ENCODE results near the gene TARS2.

The TARS2 gene

GRCh38 chr1:150511551-150511950 lies 24.3 kb downstream of the TARS2 start:
- no peak for DNase-seq

DNA sequence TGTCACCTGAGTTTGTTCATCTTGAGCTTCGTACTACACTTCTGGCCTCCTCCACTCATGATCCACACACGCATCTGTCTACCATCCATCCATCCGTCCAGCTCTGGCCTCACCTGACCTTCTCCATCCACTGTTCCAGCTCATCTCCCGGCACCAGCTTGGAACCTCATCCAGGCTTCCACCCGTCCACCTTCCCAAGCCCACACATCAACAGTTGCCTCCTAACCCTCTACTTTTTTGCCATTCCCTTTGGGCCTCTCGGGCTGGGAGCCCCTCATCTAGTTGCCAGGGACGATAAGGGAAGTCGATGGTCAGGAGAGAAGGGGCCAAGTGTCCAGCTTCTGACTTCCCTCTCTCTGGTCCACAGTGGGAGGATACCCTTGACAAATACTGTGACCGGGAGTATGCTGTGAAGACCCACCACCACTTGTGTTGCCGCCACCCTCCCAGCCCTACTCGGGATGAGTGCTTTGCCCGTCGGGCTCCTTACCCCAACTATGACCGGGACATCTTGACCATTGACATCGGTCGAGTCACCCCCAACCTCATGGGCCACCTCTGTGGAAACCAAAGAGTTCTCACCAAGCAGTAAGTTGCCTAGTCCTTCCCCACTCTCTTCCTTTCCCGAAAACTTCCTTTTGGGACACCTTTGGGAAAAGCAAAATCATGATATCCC lies 24.9 kb downstream of the TARS2 start:
- no peak for DNase-seq

DNA sequence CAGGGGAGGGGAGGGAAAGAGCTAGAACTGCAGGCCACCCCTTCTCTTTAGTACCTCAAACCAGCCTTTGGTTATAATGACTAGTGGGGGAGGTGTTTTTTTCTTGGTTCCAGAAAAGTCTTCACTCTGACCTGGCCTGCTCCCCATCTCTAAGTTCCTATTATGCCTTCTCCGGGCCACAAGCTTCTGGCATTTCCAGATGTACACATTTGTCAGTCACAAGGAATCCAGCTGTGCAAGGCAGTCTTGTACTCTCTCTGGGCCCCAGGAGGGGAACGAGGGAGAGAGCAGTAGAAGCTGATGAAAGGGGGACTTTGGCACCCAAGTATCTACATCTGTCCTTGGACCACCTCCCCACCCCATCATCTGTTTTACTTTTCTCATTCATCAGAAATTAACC lies 25.6 kb downstream of the TARS2 start:
- no peak for DNase-seq

GRCh38 chr1:150513351-150513791 lies 26.2 kb downstream of the TARS2 start:
- no peak for DNase-seq

DNA sequence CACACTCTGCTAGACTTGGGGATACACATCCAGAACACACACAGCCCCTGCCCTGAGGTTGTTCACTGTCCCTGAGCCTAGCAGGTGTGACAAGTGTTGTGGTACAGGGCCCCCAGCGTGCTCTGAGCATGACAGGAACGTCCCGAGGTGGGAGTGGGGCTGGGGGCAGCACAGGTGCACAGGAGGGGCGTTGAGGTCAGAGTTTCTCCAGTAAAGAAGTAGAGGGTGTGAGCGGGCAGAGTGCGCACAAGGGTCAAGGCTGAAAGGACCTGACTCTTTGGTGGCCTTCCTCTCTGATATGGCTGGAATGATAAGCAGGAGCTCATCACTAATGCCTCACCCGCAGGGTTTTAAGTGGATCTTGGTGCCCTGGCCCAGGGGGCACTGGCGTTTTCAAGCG lies 27.0 kb downstream of the TARS2 start:
- DNase-seq: no peak

GRCh38 chr1:150514913-150515327 lies 27.7 kb downstream of the TARS2 start:
- no peak for DNase-seq

DNA sequence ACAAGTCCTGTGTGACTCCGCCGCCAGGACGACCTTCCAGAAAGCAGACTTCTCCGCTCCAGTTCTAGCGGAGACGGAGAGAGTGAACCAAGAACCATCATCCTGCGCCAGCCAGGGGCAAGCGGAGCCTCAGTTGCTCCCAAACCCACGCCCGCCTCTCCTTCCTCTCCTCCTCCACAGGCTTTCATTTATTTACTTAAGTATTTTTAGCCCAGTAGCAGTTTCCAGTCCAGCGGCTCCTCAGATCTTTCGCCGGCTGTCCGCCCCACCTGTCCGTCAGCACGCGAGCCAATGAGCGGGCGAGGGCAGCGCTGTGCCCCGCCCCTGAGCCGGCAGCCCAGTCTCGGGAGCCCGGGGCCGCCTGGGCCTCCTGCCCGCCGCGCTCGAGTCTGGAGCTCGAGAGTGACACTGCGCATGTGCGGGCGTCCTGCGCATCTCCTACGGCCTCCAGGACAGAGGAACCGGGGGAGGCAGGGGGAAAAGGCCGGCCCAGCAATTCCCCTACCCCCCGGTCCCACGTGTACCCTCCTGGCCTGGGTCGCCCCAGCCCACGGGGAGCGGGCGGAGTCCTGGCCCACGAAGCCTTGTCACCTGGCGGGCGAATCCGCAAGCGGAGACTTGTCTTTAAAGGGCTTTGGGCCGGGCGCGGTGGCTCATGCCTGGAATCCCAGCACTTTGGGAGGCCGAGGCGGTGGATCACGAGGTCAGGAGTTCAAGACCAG lies 28.3 kb downstream of the TARS2 start, which contains the start of gene FALEC:
FALEC (plus strand) TSS at position 425 of the 722 bp plus-strand sequence.
- peak; percentile 98 for DNase-seq

GRCh38 chr1:150516050-150516591 lies 28.9 kb downstream of the TARS2 start:
- DNase-seq: peak; percentile 65

DNA sequence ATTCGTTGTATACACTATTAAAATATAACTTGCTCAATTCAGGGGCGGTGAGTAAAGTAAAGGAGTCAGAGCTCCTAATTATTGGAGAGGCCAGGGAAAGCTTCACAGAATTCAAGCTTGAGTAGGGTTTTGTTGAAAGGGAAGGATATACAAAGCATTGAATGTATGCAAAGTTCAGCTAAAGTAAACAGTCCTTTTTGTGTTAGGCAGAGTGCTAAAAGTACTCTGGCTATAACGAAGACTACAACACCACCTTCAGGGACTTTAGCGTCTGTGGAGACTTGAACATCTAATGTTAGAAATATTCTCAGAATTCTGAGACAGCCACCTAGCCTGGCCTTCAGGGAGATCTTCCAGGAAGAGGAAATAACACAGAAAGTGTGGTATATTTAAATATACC lies 29.4 kb downstream of the TARS2 start:
- DNase-seq: no peak

GRCh38 chr1:150521196-150521968 lies 34.2 kb downstream of the TARS2 start:
- DNase-seq: no peak

GRCh38 chr1:150525348-150525747 lies 38.1 kb downstream of the TARS2 start:
- DNase-seq: no peak

DNA sequence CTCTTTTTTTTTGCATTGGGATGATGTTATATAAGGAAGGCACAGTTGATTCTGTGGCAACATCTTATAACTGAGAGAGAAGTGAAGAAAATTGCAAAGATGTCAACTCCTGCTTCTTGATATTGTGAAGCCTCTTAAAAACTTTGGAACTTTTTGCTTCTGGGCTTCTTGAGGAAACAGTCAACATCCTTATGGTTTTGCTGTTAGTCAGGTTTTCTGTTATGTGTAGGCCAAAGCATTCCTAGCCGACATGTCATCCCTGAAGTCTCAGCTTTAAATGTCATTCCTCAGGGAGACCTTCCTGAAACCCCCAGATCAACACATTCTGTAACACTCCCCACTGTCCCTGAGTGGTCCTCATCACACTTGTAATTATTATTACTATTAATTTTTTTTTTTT lies 41.0 kb downstream of the TARS2 start:
- no peak for DNase-seq

DNA sequence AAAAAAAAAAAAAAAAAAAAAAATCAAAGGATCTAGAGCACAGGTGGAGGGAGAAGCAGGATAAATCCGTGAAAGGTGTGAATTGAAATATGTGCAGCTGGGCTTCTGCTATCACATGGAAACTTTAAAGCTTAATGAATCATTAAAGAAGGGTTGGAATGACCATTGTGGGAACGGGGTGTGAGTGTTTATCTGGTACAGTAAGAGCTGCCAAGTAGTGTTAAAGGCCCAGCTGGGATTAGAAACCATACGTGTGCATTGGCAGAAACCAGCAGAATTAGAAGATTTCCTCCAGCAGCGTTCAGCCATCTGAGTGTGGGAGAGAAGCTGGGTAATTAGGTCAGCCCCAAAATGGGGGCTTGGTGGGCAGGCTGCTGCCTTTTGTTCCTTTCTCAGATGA lies 41.8 kb downstream of the TARS2 start:
- no peak for DNase-seq

GRCh38 chr1:150530491-150531159 lies 43.4 kb downstream of the TARS2 start:
- DNase-seq: no peak

DNA sequence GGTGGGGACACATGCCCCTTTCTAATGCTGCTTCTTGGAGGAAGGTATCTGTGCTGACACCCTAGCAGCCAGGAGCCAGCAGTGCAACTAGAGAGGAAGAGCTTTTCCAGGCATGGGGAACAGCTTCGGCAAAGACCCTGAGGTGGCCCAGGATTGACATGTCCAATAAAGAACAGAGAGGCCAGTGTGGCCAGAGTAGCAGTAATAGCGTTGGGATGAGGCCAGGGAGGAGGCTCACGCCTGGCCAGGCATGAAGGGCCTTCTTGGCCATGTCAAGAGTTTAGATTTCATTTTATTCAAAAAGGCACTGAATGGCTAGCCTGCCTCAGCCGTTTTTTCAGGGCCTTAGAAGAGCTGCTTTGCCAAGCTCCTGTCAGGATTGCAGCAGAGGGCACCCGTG lies 45.6 kb downstream of the TARS2 start:
- DNase-seq: no peak

DNA sequence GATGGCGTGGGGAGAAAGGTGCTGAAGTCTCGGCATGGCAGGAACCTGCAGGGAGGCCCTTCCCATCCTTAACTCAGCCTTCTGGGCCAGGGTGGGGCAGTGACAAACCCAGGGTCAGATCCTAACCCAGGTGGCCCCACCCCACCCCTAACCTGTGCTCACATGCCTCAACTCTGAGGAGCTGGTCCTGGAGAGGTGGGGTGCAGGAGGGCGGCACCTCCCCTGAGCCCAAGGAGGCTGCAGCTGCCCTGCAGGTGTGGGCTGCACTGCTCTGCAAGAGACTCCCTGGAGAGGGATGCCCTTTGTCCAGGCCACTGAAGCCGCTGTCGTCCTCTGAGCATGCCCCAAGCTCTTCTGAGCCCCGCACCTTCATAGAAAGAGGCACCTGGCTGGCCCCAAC lies 46.8 kb downstream of the TARS2 start:
- no peak for DNase-seq

DNA sequence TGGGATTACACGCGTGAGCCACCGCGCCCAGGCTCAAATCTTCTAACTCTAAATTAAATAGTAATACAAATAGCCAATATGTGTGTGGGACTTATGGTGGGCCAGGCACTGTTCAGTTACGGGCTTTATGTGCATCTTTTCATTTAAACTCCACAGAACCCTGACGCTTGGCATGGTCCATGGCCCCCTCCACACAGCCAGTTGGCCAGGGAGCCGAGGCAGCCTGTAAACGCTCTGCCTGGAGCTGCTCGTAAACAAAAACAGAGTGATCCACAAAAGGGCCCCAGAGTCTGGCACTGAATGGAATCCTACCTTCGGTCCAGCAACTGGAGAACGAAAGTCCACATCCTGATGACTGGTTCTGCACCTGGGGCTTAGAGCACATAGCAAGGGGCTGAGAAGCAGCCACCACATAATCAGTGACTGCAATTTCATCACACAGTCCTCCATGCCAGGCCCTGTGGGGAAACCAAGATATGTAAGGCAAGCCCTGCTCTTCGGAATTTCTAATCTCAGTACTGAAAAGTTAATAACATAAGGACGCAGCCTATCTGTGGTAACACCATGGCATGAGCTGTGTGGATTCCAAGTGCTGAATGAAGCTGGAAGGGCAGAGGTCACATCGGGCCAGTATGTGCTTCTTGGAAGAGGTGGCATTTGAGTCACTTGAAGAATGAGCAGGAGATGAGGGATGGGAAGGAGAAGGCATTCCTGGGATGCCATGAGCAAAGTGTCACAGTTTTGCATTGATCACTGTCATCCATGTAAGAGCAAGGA lies 48.5 kb downstream of the TARS2 start:
- DNase-seq: no peak

- DNase-seq: no peak
Observed at GRCh38 chr1:150536836-150537731, 49.9 kb downstream of the TARS2 start.

DNA sequence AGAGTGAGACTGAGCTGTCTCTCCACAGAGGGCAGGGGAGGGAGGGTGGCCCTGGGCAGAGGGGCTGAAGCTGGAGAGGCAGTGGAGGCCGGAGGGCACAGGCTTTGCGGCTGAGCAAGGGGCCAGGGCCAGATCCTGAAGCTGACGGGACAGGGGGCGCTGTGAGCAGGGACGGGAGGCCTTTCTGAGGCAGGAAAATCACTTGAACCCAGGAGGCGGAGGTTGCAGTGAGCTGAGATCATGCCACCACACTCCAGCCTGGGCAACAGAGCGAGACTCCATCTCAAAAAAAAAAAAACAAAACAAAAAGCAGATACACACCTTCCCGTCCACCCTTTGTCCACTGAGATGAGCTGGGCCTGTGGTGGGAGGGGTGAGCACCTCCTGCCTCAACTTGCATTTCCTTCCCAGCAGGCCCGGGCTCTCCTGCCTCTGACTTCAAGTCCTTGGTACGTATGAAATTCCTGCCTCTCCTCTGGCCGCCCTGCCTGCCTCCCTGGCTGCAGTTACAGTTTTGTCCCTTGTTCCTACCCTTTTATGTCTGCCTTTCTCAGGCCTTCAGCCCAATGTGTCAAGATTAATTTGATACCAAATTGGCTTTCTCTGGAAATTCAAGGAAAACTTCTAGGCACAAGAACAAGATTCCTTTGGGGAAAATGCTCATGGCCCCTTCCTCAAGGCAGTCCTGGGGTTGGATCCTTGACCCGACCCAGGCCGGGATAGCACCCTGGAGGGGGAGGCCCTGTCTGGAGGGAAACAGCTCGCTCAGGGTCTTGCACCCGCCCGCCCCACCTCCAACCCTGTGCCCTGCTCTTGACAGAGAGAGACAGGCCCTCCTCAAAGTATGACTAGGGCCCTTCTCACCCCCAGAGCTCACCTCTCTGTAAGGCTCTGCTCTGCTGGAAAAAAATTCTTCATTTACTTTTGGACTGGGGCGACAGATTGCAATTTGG lies 50.8 kb downstream of the TARS2 start:
- DNase-seq: no peak
